ENCODE data around the gene NCOA3. TPM values are rescaled to one million over a fixed set of nuclear protein-coding genes. Genes with fewer than 3 reads are reported as not detected.

The NCOA3 gene
- total RNA-seq, 1 donor = 72.8 TPM

- Histone ChIP-seq H3K4me3 (ENCODE audit: low read length) (no peak overlapping the region), H3K27me3 (ENCODE audit: insufficient read depth, low read length) (no peaks in the 10 kb centered on the region), H3K4me1 (ENCODE audit: insufficient read depth, low read length) (no peaks in the 10 kb centered on the region), H3K9me3 (ENCODE audit: low read depth, low read length) (no peaks in the 10 kb centered on the region)
These were observed 152.7 kb downstream of the NCOA3 start for GRCh38 chr20:47654370-47654769.

GRCh38 chr20:47655635-47656034, 153.9 kb downstream of the NCOA3 start:
- H3K4me1 ChIP-seq (ENCODE audit: insufficient read depth, low read length) = no peaks in the 10 kb centered on the region

GRCh38 chr20:47656318-47656717, 154.6 kb downstream of the NCOA3 start:
- Histone ChIP-seq H3K27me3 (ENCODE audit: insufficient read depth, low read length) (no peaks in the 10 kb centered on the region), H3K9me3 (ENCODE audit: low read depth, low read length) (no peaks in the 10 kb centered on the region), H3K4me1 (ENCODE audit: insufficient read depth, low read length) (no peaks in the 10 kb centered on the region), H3K4me3 (ENCODE audit: low read length) (no peak overlapping the region)

More at GRCh38 chr20:47655635-47656034, 153.9 kb downstream of the NCOA3 start:
- no peak overlapping the region for H3K4me3 ChIP-seq (ENCODE audit: low read length)
- H3K27me3 ChIP-seq (ENCODE audit: insufficient read depth, low read length) = no peaks in the 10 kb centered on the region
- no peaks in the 10 kb centered on the region for H3K9me3 ChIP-seq (ENCODE audit: low read depth, low read length)

GRCh38 chr20:47659904-47660601, 158.4 kb downstream of the NCOA3 start:
- Histone ChIP-seq H3K9me3 (ENCODE audit: low read depth, low read length) (no peaks in the 10 kb centered on the region), H3K4me1 (ENCODE audit: insufficient read depth, low read length) (no peaks in the 10 kb centered on the region), H3K27me3 (ENCODE audit: insufficient read depth, low read length) (no peaks in the 10 kb centered on the region), H3K4me3 (ENCODE audit: low read length) (no peak overlapping the region)

- H3K27me3 ChIP-seq (ENCODE audit: insufficient read depth, low read length) = no peaks in the 10 kb centered on the region
- H3K9me3 ChIP-seq (ENCODE audit: low read depth, low read length) = no peaks in the 10 kb centered on the region
- H3K4me3 ChIP-seq (ENCODE audit: low read length) = no peak overlapping the region
- no peaks in the 10 kb centered on the region for H3K4me1 ChIP-seq (ENCODE audit: insufficient read depth, low read length)
These were observed 158.9 kb downstream of the NCOA3 start for GRCh38 chr20:47660602-47660905.

GRCh38 chr20:47660983-47661700, 159.5 kb downstream of the NCOA3 start:
- Histone ChIP-seq H3K27me3 (ENCODE audit: insufficient read depth, low read length) (no peaks in the 10 kb centered on the region), H3K4me1 (ENCODE audit: insufficient read depth, low read length) (no peaks in the 10 kb centered on the region), H3K4me3 (ENCODE audit: low read length) (no peak overlapping the region)

GRCh38 chr20:47661714-47662113, 160.0 kb downstream of the NCOA3 start:
- Histone ChIP-seq H3K9me3 (ENCODE audit: low read depth, low read length) (no peaks in the 10 kb centered on the region), H3K4me1 (ENCODE audit: insufficient read depth, low read length) (no peaks in the 10 kb centered on the region)

More at GRCh38 chr20:47660983-47661700, 159.5 kb downstream of the NCOA3 start:
- no peaks in the 10 kb centered on the region for H3K9me3 ChIP-seq (ENCODE audit: low read depth, low read length)

GRCh38 chr20:47662483-47663353, 161.0 kb downstream of the NCOA3 start:
- H3K27me3 ChIP-seq (ENCODE audit: insufficient read depth, low read length) = no peaks in the 10 kb centered on the region
- no peaks in the 10 kb centered on the region for H3K9me3 ChIP-seq (ENCODE audit: low read depth, low read length)
- H3K4me1 ChIP-seq (ENCODE audit: insufficient read depth, low read length) = no peaks in the 10 kb centered on the region
- H3K4me3 ChIP-seq (ENCODE audit: low read length) = no peak overlapping the region

More at GRCh38 chr20:47661714-47662113, 160.0 kb downstream of the NCOA3 start:
- Histone ChIP-seq H3K27me3 (ENCODE audit: insufficient read depth, low read length) (no peaks in the 10 kb centered on the region), H3K4me3 (ENCODE audit: low read length) (no peak overlapping the region)

GRCh38 chr20:47663354-47664067, 161.8 kb downstream of the NCOA3 start:
- H3K4me1 ChIP-seq (ENCODE audit: insufficient read depth, low read length) = no peaks in the 10 kb centered on the region

GRCh38 chr20:47664068-47664437, 162.4 kb downstream of the NCOA3 start:
- Histone ChIP-seq H3K4me1 (ENCODE audit: insufficient read depth, low read length) (no peaks in the 10 kb centered on the region), H3K9me3 (ENCODE audit: low read depth, low read length) (no peaks in the 10 kb centered on the region), H3K27me3 (ENCODE audit: insufficient read depth, low read length) (no peaks in the 10 kb centered on the region), H3K4me3 (ENCODE audit: low read length) (no peak overlapping the region)

More at GRCh38 chr20:47663354-47664067, 161.8 kb downstream of the NCOA3 start:
- Histone ChIP-seq H3K4me3 (ENCODE audit: low read length) (no peak overlapping the region), H3K27me3 (ENCODE audit: insufficient read depth, low read length) (no peaks in the 10 kb centered on the region), H3K9me3 (ENCODE audit: low read depth, low read length) (no peaks in the 10 kb centered on the region)

- Histone ChIP-seq H3K27me3 (ENCODE audit: insufficient read depth, low read length) (no peaks in the 10 kb centered on the region), H3K4me1 (ENCODE audit: insufficient read depth, low read length) (no peaks in the 10 kb centered on the region), H3K4me3 (ENCODE audit: low read length) (no peak overlapping the region), H3K9me3 (ENCODE audit: low read depth, low read length) (no peaks in the 10 kb centered on the region)
These were observed 163.1 kb downstream of the NCOA3 start for GRCh38 chr20:47664744-47665143.

GRCh38 chr20:47665221-47665991, 163.7 kb downstream of the NCOA3 start:
- Histone ChIP-seq H3K27me3 (ENCODE audit: insufficient read depth, low read length) (no peaks in the 10 kb centered on the region), H3K9me3 (ENCODE audit: low read depth, low read length) (no peaks in the 10 kb centered on the region), H3K4me3 (ENCODE audit: low read length) (no peak overlapping the region), H3K4me1 (ENCODE audit: insufficient read depth, low read length) (no peaks in the 10 kb centered on the region)

GRCh38 chr20:47666304-47666703, 164.6 kb downstream of the NCOA3 start:
- H3K27me3 ChIP-seq (ENCODE audit: insufficient read depth, low read length) = no peaks in the 10 kb centered on the region
- H3K4me3 ChIP-seq (ENCODE audit: low read length) = no peak overlapping the region
- no peaks in the 10 kb centered on the region for H3K4me1 ChIP-seq (ENCODE audit: insufficient read depth, low read length)
- no peaks in the 10 kb centered on the region for H3K9me3 ChIP-seq (ENCODE audit: low read depth, low read length)

- no peaks in the 10 kb centered on the region for H3K9me3 ChIP-seq (ENCODE audit: low read depth, low read length)
- H3K27me3 ChIP-seq (ENCODE audit: insufficient read depth, low read length) = no peaks in the 10 kb centered on the region
- H3K4me3 ChIP-seq (ENCODE audit: low read length) = no peak overlapping the region
- H3K4me1 ChIP-seq (ENCODE audit: insufficient read depth, low read length) = no peaks in the 10 kb centered on the region
These were observed 165.4 kb downstream of the NCOA3 start for GRCh38 chr20:47667086-47667485.

Data from mononuclear cell (primary cell).